GM12874 (cell line): ENCODE results near the gene ANKS6.

ENCODE experiments used
- CTCF ChIP-seq: IDR thresholded peaks from 2 replicates; pipeline ENCODE4 v1.5.1; 2011; ENCODE audit warnings: low read depth, mild to moderate bottlenecking, control low read depth, low read length, moderate library complexity; ENCODE audit not compliant: insufficient read depth

Gene ANKS6

GRCh38 chr9:98747476-98747875 is 48.9 kb downstream of the ANKS6 start:
- TF ChIP-seq CTCF = no peak

- no peak for TF ChIP-seq CTCF
Observed at GRCh38 chr9:98745470-98745869, 50.9 kb downstream of the ANKS6 start.

- no peak for TF ChIP-seq CTCF
Observed at GRCh38 chr9:98743818-98744611, 52.3 kb downstream of the ANKS6 start.

GRCh38 chr9:98743329-98743728 is 53.0 kb downstream of the ANKS6 start:
- TF ChIP-seq CTCF = no peak

- no peak for TF ChIP-seq CTCF
Observed at GRCh38 chr9:98742325-98743280, 53.8 kb downstream of the ANKS6 start.

GRCh38 chr9:98740226-98740881 is 56.0 kb downstream of the ANKS6 start:
- no peak for TF ChIP-seq CTCF

GRCh38 chr9:98738741-98739140 is 57.6 kb downstream of the ANKS6 start:
- no peak for TF ChIP-seq CTCF
